ENCODE results near the gene HDAC9. TPM values are rescaled to one million over a fixed set of nuclear protein-coding genes. Genes with fewer than 3 reads are reported as not detected.

The HDAC9 gene
- total RNA-seq, 6 donors from 2014 or later, result 8.4 to 23.1 (median 10.4) TPM

- no peak overlapping the region for H3K4me3 ChIP-seq
- TF ChIP-seq POLR2AphosphoS5 (IDR thresholded peaks at IDR 0.05) (no peak), EP300 (IDR thresholded peaks at IDR 0.05) (no peak), CTCF (IDR thresholded peaks at IDR 0.05) (no peak), POLR2A (IDR thresholded peaks at IDR 0.05) (no peak)
- no peak overlapping the region for H3K27ac ChIP-seq
- H3K4me1 ChIP-seq, result no peaks in the 10 kb centered on the region
- ATAC-seq (ENCODE audit: low FRiP score in 2 of 2) (no peak), DNase-seq (no peak)
- H3K36me3 ChIP-seq, result no peaks in the 10 kb centered on the region
- WGBS, 2 donors, result 79 to 87% methylated on average over 2 of the region's 2 CpGs
- no peaks in the 10 kb centered on the region for H3K27me3 ChIP-seq
- no peaks in the 10 kb centered on the region for H3K9me3 ChIP-seq
Measured at GRCh38 chr7:18806177-18806576, 310.6 kb downstream of the HDAC9 start.

- Histone ChIP-seq H3K4me1 (no peaks in the 10 kb centered on the region), H3K27ac (no peak overlapping the region), H3K27me3 (no peaks in the 10 kb centered on the region), H3K9me3 (no peaks in the 10 kb centered on the region), H3K4me3 (no peak overlapping the region), H3K36me3 (no peaks in the 10 kb centered on the region)
- ATAC-seq (ENCODE audit: low FRiP score in 2 of 2) (no peak), DNase-seq (no peak)
- WGBS, 2 donors, result 65 to 69% methylated on average over 3 of the region's 3 CpGs
- TF ChIP-seq POLR2AphosphoS5 (IDR thresholded peaks at IDR 0.05) (no peak), POLR2A (IDR thresholded peaks at IDR 0.05) (no peak), EP300 (IDR thresholded peaks at IDR 0.05) (no peak)
Measured at GRCh38 chr7:18808026-18808425, 312.5 kb downstream of the HDAC9 start.

GRCh38 chr7:18815261-18815960 lies 319.9 kb downstream of the HDAC9 start:
- 81 to 84% methylated on average over 3 of the region's 3 CpGs for WGBS, 2 donors
- no peaks in the 10 kb centered on the region for H3K9me3 ChIP-seq

GRCh38 chr7:18820981-18821380 lies 325.4 kb downstream of the HDAC9 start:
- no peak overlapping the region for H3K4me3 ChIP-seq
- no peak for TF ChIP-seq EP300 (IDR thresholded peaks at IDR 0.05)
- TF ChIP-seq POLR2AphosphoS5 (IDR thresholded peaks at IDR 0.05), result no peak
- TF ChIP-seq CTCF (IDR thresholded peaks at IDR 0.05), result no peak
- no peak for TF ChIP-seq POLR2A (IDR thresholded peaks at IDR 0.05)
- H3K9me3 ChIP-seq, result no peaks in the 10 kb centered on the region
- no peak overlapping the region for H3K27ac ChIP-seq
- ATAC-seq (ENCODE audit: low FRiP score in 2 of 2), result no peak
- no peaks in the 10 kb centered on the region for H3K27me3 ChIP-seq
- 89 to 91% methylated on average over 3 of the region's 3 CpGs for WGBS, 2 donors
- no peaks in the 10 kb centered on the region for H3K4me1 ChIP-seq
- no peak for DNase-seq
- H3K36me3 ChIP-seq, result no peaks in the 10 kb centered on the region

More at GRCh38 chr7:18815261-18815960, 319.9 kb downstream of the HDAC9 start:
- no peak for TF ChIP-seq EP300 (IDR thresholded peaks at IDR 0.05)
- no peak for TF ChIP-seq POLR2A (IDR thresholded peaks at IDR 0.05)
- no peak for TF ChIP-seq CTCF (IDR thresholded peaks at IDR 0.05)
- TF ChIP-seq POLR2AphosphoS5 (IDR thresholded peaks at IDR 0.05), result no peak
- Histone ChIP-seq H3K4me3 (no peak overlapping the region), H3K4me1 (no peaks in the 10 kb centered on the region), H3K36me3 (no peaks in the 10 kb centered on the region), H3K27ac (no peak overlapping the region), H3K27me3 (no peaks in the 10 kb centered on the region)
- no peak for ATAC-seq (ENCODE audit: low FRiP score in 2 of 2)
- DNase-seq, result no peak

- H3K4me3 ChIP-seq, result no peak overlapping the region
- no peak for ATAC-seq (ENCODE audit: low FRiP score in 2 of 2)
- no peak for DNase-seq
- no peak overlapping the region for H3K27ac ChIP-seq
- no peaks in the 10 kb centered on the region for H3K36me3 ChIP-seq
- H3K27me3 ChIP-seq, result no peaks in the 10 kb centered on the region
- H3K4me1 ChIP-seq, result no peaks in the 10 kb centered on the region
- H3K9me3 ChIP-seq, result no peaks in the 10 kb centered on the region
- TF ChIP-seq CTCF (IDR thresholded peaks at IDR 0.05), result no peak
- no peak for TF ChIP-seq POLR2AphosphoS5 (IDR thresholded peaks at IDR 0.05)
- no peak for TF ChIP-seq POLR2A (IDR thresholded peaks at IDR 0.05)
- no peak for TF ChIP-seq EP300 (IDR thresholded peaks at IDR 0.05)
Measured at GRCh38 chr7:18821554-18821953, 326.0 kb downstream of the HDAC9 start.
